DMS114 treated with DMSO at 0.1 percent for 48 hours (cell line): ENCODE data around the gene MAN2A2.
A peak's percentile ranks its signal among the peaks of the same experiment; 100 is the strongest.

ENCODE experiments used
- DNase-seq: peaks from one replicate; lab custom pipeline; 2025; ENCODE audit not compliant: unreplicated experiment; lab: John Stamatoyannopoulos, UW

Gene MAN2A2

DNA sequence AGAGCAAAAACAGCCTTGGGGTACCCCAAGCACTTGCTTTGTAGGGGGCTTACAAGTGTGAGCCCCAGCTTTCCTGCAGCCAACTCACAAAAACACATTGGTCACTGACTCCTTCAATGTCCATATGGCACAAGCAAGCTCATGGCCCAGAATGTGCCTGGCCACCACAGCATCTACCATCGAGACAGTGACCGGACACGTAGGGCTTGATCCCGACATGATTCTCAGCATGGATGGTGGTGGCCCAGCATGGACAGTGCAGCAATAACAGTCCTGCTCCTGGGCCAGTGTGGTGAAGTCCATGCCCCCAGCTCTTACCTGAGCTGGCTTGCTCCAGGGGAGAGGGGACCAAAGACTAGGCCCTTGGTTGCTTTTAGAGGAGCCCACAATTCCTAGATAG is 37.9 kb downstream of the MAN2A2 start:
- DNase-seq = no peak

DNA sequence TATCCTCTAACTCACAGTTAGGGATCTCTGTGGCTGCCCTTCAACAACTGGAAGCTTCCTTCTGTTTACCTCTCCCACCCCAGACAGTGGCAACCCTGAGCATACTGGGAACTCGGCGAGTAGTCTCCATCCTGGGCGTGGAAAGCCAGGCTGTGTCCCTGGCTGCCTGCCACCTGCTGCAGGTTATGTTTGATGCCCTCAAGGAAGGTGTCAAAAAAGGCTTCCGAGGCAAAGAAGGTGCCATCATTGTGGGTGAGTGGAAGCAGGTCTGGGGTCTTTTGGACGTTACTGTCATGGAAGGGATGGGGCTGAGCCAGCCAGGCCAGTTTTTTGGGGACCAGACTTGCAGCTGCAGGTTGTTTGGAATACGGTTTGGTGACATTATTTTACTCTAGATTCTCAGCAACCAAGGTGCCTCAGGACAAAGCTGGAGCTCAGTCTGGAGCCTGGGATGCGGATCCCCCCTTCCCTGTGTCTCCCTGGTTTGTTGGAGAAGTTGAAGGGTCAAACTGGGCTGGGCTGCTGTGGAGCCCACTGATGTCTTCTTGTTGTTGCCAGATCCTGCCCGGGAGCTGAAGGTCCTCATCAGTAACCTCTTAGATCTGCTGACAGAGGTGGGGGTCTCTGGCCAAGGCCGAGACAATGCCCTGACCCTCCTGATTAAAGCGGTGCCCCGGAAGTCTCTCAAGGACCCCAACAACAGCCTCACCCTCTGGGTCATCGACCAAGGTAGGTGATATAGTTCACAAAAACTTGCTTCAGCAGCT is 39.4 kb downstream of the MAN2A2 start:
- DNase-seq = no peak

GRCh38 chr15:90945091-90945490 is 42.0 kb downstream of the MAN2A2 start:
- no peak for DNase-seq

- no peak for DNase-seq
These were observed 43.4 kb downstream of the MAN2A2 start for GRCh38 chr15:90946538-90946937.

DNA sequence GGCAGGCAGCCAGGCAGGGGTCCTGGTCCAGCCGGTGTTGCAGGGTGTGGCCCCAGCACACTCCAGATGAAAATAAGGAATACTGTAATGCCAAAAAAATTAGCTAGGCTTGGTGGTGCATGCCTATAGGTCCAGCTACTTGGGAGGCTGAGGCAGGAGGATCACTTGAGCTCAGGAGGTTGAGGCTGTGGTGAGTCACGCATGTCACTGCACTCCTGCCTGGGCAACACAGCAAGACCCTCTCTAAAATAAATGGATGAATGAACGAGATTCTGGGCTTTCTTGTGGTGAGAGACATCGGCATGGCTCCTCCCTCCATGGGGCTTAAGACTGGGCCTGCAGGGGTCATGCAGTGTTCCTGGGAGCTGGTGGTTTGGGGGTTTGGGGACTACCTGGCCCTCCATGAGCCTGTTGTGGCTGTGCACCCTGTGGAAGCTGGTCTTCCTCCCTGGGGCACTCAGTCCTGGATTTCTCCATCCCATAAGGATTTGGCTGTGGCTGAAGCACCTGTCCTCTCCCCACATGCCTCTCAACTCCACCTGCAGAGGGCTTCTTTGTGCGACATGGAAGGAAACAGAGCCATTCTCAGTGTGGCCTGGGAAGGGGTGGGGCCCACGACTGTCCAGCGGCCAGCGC is 44.0 kb downstream of the MAN2A2 start:
- no peak for DNase-seq

DNA sequence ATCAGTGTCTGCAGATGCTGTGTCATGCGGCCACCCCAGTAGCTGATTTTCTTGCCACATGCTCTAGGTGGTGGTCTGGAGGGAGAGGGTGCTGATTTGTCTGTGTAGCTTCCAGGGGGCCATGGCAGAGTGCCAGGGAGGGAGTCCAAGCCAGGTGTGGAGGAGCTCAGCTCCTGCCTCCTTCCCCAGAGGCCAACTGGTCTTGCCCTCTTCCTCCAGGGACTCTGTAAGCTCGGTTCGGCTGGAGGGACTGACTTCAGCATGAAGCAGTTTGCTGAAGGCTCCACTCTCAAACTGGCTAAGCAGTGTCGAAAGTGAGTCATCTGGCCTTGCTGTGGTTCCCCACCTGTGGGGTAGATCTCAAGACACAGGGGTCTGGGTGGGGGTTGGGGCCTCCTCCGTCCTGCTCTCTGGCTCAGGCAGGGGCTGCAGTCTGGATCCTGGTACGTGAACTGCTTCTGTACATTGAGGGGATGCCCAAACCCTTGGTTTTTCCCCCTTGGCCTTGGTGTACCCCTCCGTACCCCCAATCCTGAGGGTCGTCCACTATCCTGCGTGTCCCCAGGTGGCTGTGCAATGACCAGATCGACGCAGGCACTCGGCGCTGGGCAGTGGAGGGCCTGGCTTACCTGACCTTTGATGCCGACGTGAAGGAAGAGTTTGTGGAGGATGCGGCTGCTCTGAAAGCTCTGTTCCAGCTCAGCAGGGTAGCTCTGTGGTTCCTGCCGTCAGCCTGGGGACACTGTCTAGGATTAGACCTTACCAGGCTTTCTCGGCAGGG is 44.7 kb downstream of the MAN2A2 start:
- no peak for DNase-seq

GRCh38 chr15:90948506-90948905 is 45.4 kb downstream of the MAN2A2 start:
- no peak for DNase-seq

GRCh38 chr15:90949979-90950675 is 47.0 kb downstream of the MAN2A2 start:
- no peak for DNase-seq

- no peak for DNase-seq
These were observed 47.6 kb downstream of the MAN2A2 start for GRCh38 chr15:90950676-90951075.

DNA sequence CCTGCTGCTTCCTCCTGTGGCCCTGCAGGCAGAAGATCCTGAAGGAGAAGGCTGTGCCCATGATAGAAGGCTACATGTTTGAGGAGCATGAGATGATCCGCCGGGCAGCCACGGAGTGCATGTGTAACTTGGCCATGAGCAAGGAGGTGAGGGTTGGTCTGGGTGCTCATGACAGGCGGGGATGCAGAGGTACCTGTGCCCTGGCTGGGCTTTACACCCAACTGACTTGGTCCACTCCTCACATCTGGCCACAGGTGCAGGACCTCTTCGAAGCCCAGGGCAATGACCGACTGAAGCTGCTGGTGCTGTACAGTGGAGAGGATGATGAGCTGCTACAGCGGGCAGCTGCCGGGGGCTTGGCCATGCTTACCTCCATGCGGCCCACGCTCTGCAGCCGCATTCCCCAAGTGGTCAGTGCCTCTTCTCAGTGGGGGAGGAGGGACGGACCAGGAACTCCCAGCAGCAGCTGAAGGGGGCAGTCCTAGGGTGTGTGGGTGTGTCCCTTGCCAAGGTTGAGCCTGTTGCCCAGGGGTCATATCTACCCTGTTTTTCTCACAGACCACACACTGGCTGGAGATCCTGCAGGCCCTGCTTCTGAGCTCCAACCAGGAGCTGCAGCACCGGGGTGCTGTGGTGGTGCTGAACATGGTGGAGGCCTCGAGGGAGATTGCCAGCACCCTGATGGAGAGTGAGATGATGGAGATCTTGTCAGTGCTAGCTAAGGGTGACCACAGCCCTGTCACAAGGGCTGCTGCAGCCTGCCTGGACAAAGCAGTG is 50.0 kb downstream of the MAN2A2 start:
- DNase-seq = no peak

GRCh38 chr15:90953947-90954711 is 51.0 kb downstream of the MAN2A2 start:
- DNase-seq = no peak

DNA sequence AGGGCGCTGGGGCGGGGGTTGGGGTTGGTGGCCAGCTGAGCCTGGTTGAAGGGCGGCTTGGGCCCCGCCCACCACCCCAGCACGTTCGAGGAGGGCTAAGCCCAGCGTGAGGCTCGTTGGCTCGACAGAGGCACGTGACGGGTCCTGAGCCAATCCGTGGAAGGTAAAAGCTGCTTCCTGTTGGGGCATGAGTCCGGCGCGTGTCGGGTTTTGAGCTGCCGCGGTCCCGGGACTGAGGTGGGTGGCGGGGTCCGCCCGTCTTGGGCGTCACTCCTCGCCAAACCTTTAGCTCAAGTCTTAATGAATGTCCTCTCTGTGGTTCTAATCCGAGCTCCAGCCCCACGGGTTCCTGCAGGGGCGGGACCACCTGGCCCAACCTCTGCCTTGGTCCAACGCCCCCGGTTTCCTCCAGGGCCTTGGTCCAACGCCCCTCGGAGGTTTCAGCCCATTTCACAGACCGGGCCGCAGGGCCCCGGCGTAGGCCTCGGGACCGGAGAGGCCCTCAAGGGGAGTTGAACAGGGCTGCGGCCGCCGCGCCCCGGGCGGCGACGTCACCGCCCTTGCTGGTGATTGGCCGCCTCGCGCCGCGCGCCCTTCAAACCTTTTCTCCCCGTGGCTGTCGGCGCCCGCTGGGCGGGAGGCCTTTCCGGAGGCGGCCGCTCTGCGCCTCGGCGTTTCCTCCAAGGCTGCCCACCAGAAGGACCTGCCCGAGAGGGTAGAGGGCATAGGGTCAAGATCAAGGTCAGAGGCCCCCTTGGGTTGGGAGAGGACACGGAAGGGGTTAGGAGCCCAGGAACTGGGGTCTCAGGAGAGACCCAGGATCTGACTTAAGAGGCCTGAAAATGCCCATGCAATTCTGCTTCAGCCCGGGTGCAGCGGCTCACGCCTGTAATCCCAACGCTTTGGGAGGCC is 51.9 kb downstream of the MAN2A2 start, which contains the start of gene RCCD1:
Gene RCCD1, plus strand, starts transcription at position 173 of the 912 bp plus-strand sequence. CDS start 1,851 bp downstream, outside the sequence.
- peak; percentile 96 for DNase-seq

DNA sequence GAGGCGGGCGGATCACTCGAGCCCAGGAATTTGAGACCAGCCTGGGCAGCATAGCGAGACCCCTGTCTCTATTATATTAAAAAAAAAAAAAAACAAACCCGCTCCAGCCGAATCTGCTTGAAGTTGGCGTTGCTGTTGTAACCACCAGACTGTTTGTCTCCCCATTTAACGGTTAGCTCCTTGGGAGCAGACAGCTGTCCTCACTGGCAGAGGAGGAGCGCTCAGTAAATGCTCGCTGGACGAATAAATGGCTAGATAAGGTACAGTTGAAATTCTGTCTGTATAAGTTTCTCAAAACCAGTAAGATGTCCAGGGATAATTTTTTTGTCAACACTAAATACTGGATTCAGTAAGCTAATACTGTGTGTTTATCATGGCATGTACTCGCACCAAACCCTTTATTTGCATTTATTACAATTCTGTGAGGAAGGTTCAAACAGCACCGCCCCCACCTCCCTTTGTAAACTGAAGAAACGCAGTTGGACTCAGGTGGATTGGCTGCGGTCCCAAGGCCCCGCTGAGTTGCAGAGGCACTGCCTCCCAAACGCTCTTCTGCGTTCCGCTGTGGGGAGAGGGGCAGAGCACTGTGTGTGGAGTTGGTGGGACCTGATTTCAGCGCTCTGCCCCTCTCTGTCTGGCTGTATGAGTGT is 52.6 kb downstream of the MAN2A2 start:
- DNase-seq = no peak

- no peak for DNase-seq
These were observed 53.4 kb downstream of the MAN2A2 start for GRCh38 chr15:90956274-90957030.

GRCh38 chr15:90957031-90957790 is 54.1 kb downstream of the MAN2A2 start:
- DNase-seq = no peak

DNA sequence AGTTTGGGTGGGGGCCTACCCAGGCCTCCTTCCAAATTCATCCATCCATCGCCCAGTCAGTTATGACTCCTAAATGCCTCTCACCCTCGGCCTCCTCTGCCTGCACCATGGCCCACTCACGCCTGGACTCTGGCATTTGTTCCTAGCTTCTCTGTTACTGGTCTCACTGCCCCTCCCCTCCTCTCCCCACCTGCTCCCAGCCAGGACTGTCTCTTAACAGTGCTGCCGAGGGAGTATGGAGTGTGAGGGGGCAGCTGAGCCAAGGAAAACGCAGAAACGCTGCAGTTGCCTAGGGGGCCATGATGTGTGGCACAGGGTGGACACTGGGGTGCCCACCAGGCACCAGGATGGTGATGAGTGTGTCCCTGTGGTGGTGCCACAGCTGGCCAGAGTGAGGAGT is 54.7 kb downstream of the MAN2A2 start:
- no peak for DNase-seq
